WERI-Rb-1 (cell line): ENCODE measurements around the gene LEF1.

Experiments used
- DNase-seq: peaks from one replicate; pipeline ENCODE4 v3.0.0-alpha.2; 2020
- H3K27ac ChIP-seq: fragments of 250-450 bp; sonication (Bioruptor Pico); 2 replicates; pipeline ENCODE4 v1.5.1; 2020; ENCODE audit warnings: mild to moderate bottlenecking, moderate library complexity
- H3K27me3 ChIP-seq: fragments of 250-450 bp; sonication (Bioruptor Pico); 2 replicates; pipeline ENCODE4 v1.5.1; 2021; ENCODE audit warnings: mild to moderate bottlenecking, low read depth, moderate library complexity; ENCODE audit not compliant: insufficient read depth, severe bottlenecking
- H3K36me3 ChIP-seq: fragments of 250-450 bp; sonication (Bioruptor Pico); 2 replicates; pipeline ENCODE4 v1.5.1; 2020; ENCODE audit warnings: mild to moderate bottlenecking, moderate library complexity
- H3K4me3 ChIP-seq: 2 replicates; pipeline ENCODE4 v1.5.1; 2011; ENCODE audit warnings: low read depth, mild to moderate bottlenecking, control low read depth, low read length
- H3K9me3 ChIP-seq: fragments of 250-450 bp; sonication (Bioruptor Pico); 2 replicates; pipeline ENCODE4 v1.5.1; 2021; ENCODE audit warnings: mild to moderate bottlenecking, moderate library complexity; ENCODE audit not compliant: severe bottlenecking
- CTCF ChIP-seq: IDR thresholded peaks from 2 replicates; pipeline ENCODE4 v1.5.1; 2011; ENCODE audit warnings: low read depth, mild to moderate bottlenecking, control low read depth, inconsistent platforms, low read length

The LEF1 gene

DNA sequence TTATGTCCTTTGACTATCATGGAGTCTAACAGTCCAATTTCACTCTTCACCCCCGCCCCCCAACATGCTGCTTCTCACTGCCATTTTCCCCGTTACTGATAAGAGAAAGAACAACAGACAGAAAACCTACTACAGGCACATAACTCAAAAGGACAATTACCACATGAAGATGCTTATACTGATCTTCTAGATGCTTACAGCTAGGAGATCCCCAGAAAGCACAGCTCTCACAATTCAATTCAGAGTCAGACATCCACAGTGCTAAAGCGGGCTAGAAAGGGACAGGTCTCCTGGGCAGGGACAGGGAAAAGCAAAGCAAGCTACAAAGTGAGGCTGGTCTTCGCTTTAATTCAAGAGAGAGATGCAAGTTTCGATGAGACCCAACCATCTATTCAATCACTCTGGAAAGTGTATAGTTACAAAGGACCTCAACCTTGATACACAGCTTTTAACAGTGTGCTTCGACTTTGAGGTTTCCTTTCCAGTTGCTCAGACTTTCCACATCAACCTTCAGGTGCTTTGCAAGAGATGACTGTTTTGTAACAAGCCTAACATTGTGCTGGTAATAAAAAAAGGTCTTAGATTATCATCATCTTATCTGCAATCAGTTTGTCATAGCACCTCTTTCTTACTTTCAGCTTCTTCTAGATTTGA lies 60.9 kb downstream of the LEF1 start:
- DNase-seq: no peak
- no peak for TF ChIP-seq CTCF
- Histone ChIP-seq H3K4me3 (no peak overlapping the region), H3K27me3 (peaks cover 6% of the 10 kb centered on the region), H3K36me3 (no peaks in the 10 kb centered on the region), H3K9me3 (no peaks in the 10 kb centered on the region), H3K27ac (no peak overlapping the region)

GRCh38 chr4:108107101-108107500 lies 61.6 kb downstream of the LEF1 start:
- H3K27ac ChIP-seq: no peak overlapping the region
- no peaks in the 10 kb centered on the region for H3K9me3 ChIP-seq
- no peak overlapping the region for H3K4me3 ChIP-seq
- DNase-seq: no peak
- H3K27me3 ChIP-seq: peaks cover 6% of the 10 kb centered on the region
- H3K36me3 ChIP-seq: no peaks in the 10 kb centered on the region
- TF ChIP-seq CTCF: no peak

DNA sequence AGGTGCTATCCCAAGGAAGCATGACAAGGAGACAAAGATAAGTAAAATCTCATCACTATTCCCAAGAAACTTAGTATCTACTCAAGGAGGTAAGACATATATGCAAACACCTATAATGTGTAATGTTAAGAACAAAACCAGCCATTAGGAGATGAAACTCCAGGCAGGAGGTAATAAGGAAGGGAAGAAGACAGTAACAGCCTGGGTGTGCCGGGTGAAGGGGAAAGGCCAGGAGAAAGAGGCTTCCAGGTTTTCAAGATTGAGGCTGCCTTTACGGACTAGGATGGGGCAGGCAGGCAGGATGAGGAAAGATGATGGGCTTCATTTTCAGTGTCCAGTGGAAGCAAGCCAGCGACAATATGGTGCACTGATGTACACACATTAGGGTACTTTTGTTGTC lies 62.5 kb downstream of the LEF1 start:
- H3K9me3 ChIP-seq: no peaks in the 10 kb centered on the region
- H3K36me3 ChIP-seq: no peaks in the 10 kb centered on the region
- no peak for TF ChIP-seq CTCF
- H3K27ac ChIP-seq: no peak overlapping the region
- H3K27me3 ChIP-seq: peaks cover 9% of the 10 kb centered on the region
- DNase-seq: no peak
- H3K4me3 ChIP-seq: no peak overlapping the region

- no peak for TF ChIP-seq CTCF
- H3K36me3 ChIP-seq: no peaks in the 10 kb centered on the region
- no peak overlapping the region for H3K4me3 ChIP-seq
- H3K27ac ChIP-seq: no peak overlapping the region
- H3K9me3 ChIP-seq: no peaks in the 10 kb centered on the region
- peaks cover 22% of the 10 kb centered on the region for H3K27me3 ChIP-seq
- DNase-seq: no peak
These were observed 65.5 kb downstream of the LEF1 start for GRCh38 chr4:108103099-108103862.

DNA sequence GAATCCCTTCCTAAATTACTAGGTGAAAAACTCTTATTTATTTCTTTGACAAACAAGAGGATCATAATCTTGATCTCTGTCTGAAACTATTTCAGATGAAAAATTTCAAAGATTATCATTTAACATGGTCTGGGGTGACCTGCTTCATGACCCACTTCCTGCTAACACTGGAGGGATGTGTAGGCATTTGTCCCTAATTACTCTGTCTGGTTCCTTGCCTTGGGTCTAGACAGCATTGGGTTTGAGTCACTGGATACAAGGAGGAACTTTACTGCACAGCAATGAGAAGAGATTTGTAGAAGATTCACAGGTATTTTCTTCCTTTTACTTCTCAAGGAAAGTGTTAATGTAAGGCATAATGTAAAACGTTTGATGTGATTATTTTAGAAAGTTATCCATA lies 67.9 kb downstream of the LEF1 start:
- no peak for TF ChIP-seq CTCF
- Histone ChIP-seq H3K36me3 (no peaks in the 10 kb centered on the region), H3K27me3 (peaks cover 18% of the 10 kb centered on the region), H3K4me3 (no peak overlapping the region), H3K9me3 (no peaks in the 10 kb centered on the region), H3K27ac (no peak overlapping the region)
- no peak for DNase-seq
